ENCODE results near the gene GOLGA8Q.
"Not testable (repeated sequence)": the region's sequence is repeated elsewhere in the genome, so short reads cannot be mapped to it uniquely, and the experiment has no call there.

DNA sequence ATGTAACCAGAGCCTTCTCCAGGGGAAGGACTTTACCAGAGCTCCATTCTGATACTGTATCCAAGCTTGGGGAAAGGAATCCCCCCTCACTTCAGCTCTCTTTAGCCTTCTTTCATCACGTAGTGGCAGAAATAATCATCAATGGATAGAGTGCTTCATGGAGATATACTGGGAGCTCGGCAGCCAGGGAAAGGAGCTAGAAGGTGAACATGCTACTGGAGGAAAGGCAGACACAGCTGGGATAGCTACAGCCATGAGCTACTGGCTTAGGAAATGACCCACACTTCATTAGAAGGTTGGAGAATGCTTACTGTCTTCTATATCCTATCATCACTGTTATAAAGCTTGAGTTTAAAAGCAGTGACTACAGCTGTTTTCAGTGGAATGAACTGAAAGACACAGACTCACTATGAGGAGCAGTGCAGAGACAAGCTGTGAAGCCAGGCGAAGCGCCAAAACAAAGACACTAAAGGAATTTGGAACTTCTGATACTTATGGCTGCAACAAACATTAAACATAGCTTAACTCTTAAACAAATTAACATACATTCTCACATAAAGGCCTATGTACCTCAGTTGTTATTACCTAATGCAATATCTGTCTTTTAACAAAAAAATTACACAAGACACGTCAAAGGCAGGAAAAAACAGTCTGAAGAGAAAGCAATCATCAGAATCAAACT, 47.5 kb upstream of the GOLGA8Q start:
- TF ChIP-seq EZH2 (IDR thresholded peaks at IDR 0.05; ENCODE audit: insufficient read depth, poor library complexity, severe bottlenecking); EZH2phosphoT487 (IDR thresholded peaks at IDR 0.05; ENCODE audit: insufficient read depth, low read depth): not testable (repeated sequence)

Measured in GM23248 (cell line).